HEK293 (cell line): Measurements from ENCODE around the gene MARVELD3.

ENCODE experiments used
- CTCF ChIA-PET: fragments of 350-600 bp; formaldehyde crosslinking; extraction: SDS; loops from one replicate; lab custom pipeline; 2021; ENCODE audit warnings: antibody characterized with exemption; lab: Yijun Ruan, JAX
- POLR2A ChIA-PET: fragments of 300-600 bp; formaldehyde crosslinking; extraction: SDS; loops from one replicate; lab custom pipeline; 2020; ENCODE audit warnings: antibody characterized with exemption, inconsistent platforms; lab: Yijun Ruan, JAX
- H3K27ac ChIP-seq: fragments of 200-500 bp; sonication (Bioruptor generic); 2 replicates; pipeline ENCODE4 v1.5.1; 2014; ENCODE audit warnings: low read depth, low read length, control low read depth, inconsistent platforms; ENCODE audit errors: extremely low read depth
- H3K36me3 ChIP-seq, 2 experiments: fragments of 200-500 bp in 1 of 2; sonication (Bioruptor generic) in 1 of 2; 1 replicate in 1 of 2; 2 replicates in 1 of 2; pipeline ENCODE4 v1.5.1; 2014 to 2017; ENCODE audit warnings: inconsistent platforms in 2 of 2, low read length in 2 of 2; ENCODE audit not compliant: control insufficient read depth in 2 of 2, insufficient read depth in 1 of 2
- H3K4me1 ChIP-seq: fragments of 200-500 bp; sonication (Bioruptor generic); 2 replicates; pipeline ENCODE4 v1.5.1; 2014; ENCODE audit warnings: mild to moderate bottlenecking, low read length, inconsistent platforms; ENCODE audit not compliant: control insufficient read depth, insufficient read depth
- H3K4me3 ChIP-seq: 2 replicates; pipeline ENCODE4 v1.5.1; 2011; ENCODE audit warnings: low read depth, mild to moderate bottlenecking, control low read depth, low read length, moderate library complexity
- H3K9me3 ChIP-seq: fragments of 200-500 bp; sonication (Bioruptor generic); 2 replicates; pipeline ENCODE4 v1.5.1; 2014; ENCODE audit warnings: low read depth, low read length, inconsistent platforms; ENCODE audit not compliant: control insufficient read depth, insufficient read depth
- INSM2 ChIP-seq: fragments of 450-650 bp; formaldehyde crosslinking; IDR thresholded peaks from 2 replicates; pipeline ENCODE4 v1.5.1; 2016; ENCODE audit warnings: missing biosample characterization, missing genetic modification characterization
- KLF1 ChIP-seq: fragments of 450-650 bp; formaldehyde crosslinking; IDR thresholded peaks from 2 replicates; pipeline ENCODE4 v1.5.1; 2016; ENCODE audit warnings: missing biosample characterization, missing genetic modification characterization
- OVOL3 ChIP-seq: fragments of 450-650 bp; formaldehyde crosslinking; IDR thresholded peaks from 2 replicates; pipeline ENCODE4 v1.5.1; 2016; ENCODE audit warnings: missing biosample characterization, missing genetic modification characterization
- PRDM2 ChIP-seq: fragments of 450-650 bp; formaldehyde crosslinking; IDR thresholded peaks from 2 replicates; pipeline ENCODE4 v1.5.1; 2016; ENCODE audit warnings: missing biosample characterization, missing genetic modification characterization, borderline replicate concordance
- REST ChIP-seq: fragments of 450-650 bp; formaldehyde crosslinking; IDR thresholded peaks from 2 replicates; pipeline ENCODE4 v1.5.1; 2016; ENCODE audit warnings: missing biosample characterization, missing genetic modification characterization
- ZFP3 ChIP-seq: fragments of 450-650 bp; formaldehyde crosslinking; IDR thresholded peaks from 2 replicates; pipeline ENCODE4 v1.5.1; 2016; ENCODE audit warnings: low read depth, missing biosample characterization, missing genetic modification characterization
- ZFP41 ChIP-seq: fragments of 450-650 bp; formaldehyde crosslinking; IDR thresholded peaks from 2 replicates; pipeline ENCODE4 v1.5.1; 2016; ENCODE audit warnings: missing biosample characterization, missing genetic modification characterization, borderline replicate concordance
- ZFP69B ChIP-seq: fragments of 450-650 bp; formaldehyde crosslinking; IDR thresholded peaks from 2 replicates; pipeline ENCODE4 v1.5.1; 2016; ENCODE audit warnings: missing biosample characterization, missing genetic modification characterization
- ZNF202 ChIP-seq: fragments of 450-650 bp; formaldehyde crosslinking; IDR thresholded peaks from 2 replicates; pipeline ENCODE4 v1.5.1; 2016; ENCODE audit warnings: missing biosample characterization, missing genetic modification characterization, borderline replicate concordance
- ZNF26 ChIP-seq: fragments of 450-650 bp; formaldehyde crosslinking; IDR thresholded peaks from 2 replicates; pipeline ENCODE4 v1.5.1; 2016; ENCODE audit warnings: missing biosample characterization, missing genetic modification characterization
- ZNF274 ChIP-seq, 2 experiments: fragments of 200-500 bp in 1 of 2; fragments of 450-650 bp in 1 of 2; sonication (Bioruptor generic) in 1 of 2; formaldehyde crosslinking in 1 of 2; IDR thresholded peaks; 2 replicates each; pipeline versions ENCODE4 v1.5.1 to v1.6.1; 2014 to 2016; ENCODE audit warnings: borderline replicate concordance in 1 of 2, inconsistent platforms in 1 of 2, low read length in 1 of 2, missing biosample characterization in 1 of 2, missing genetic modification characterization in 1 of 2
- ZNF37A ChIP-seq: fragments of 450-650 bp; IDR thresholded peaks from 2 replicates; pipeline ENCODE4 v1.5.1; 2018; ENCODE audit warnings: missing biosample characterization, missing genetic modification characterization
- ZNF555 ChIP-seq: fragments of 450-650 bp; formaldehyde crosslinking; conservative IDR thresholded peaks from 2 replicates; pipeline ENCODE4 v1.5.1; 2017; ENCODE audit warnings: missing biosample characterization, mild to moderate bottlenecking, missing genetic modification characterization, inconsistent platforms
- ZNF558 ChIP-seq: fragments of 450-650 bp; formaldehyde crosslinking; IDR thresholded peaks from 2 replicates; pipeline ENCODE4 v1.5.1; 2016; ENCODE audit warnings: missing biosample characterization, missing genetic modification characterization
- ZNF629 ChIP-seq: fragments of 450-650 bp; formaldehyde crosslinking; IDR thresholded peaks from 2 replicates; pipeline ENCODE4 v1.5.1; 2017; ENCODE audit warnings: missing biosample characterization, missing genetic modification characterization
- ZNF677 ChIP-seq: fragments of 450-650 bp; IDR thresholded peaks from 2 replicates; pipeline ENCODE4 v1.5.0; 2018; ENCODE audit warnings: missing biosample characterization, mild to moderate bottlenecking, missing genetic modification characterization, moderate library complexity
- ZNF776 ChIP-seq: fragments of 450-650 bp; formaldehyde crosslinking; IDR thresholded peaks from 2 replicates; pipeline ENCODE4 v1.5.0; 2017; ENCODE audit warnings: missing biosample characterization, missing genetic modification characterization, borderline replicate concordance
- ZNF777 ChIP-seq: fragments of 450-650 bp; formaldehyde crosslinking; IDR thresholded peaks from 2 replicates; pipeline ENCODE4 v1.5.1; 2017; ENCODE audit warnings: missing biosample characterization, missing genetic modification characterization, borderline replicate concordance
- ZSCAN30 ChIP-seq: fragments of 450-650 bp; IDR thresholded peaks from 2 replicates; pipeline ENCODE4 v1.5.1; 2018; ENCODE audit warnings: missing biosample characterization, mild to moderate bottlenecking, missing genetic modification characterization, moderate library complexity

MARVELD3 gene

GRCh38 chr16:71622088-71622487 is 3.9 kb upstream of the MARVELD3 start:
- no peaks in the 10 kb centered on the region for H3K9me3 ChIP-seq
- POLR2A ChIA-PET = no interaction called here
- CTCF ChIA-PET = interaction anchor here (0.6 to 5.5 kb wide), 4 partner anchors 11 to 1546 kb away, joined by 3 to 26 read pairs (median 4); no protein-coding TSS in a partner anchor
- no peaks in the 10 kb centered on the region for H3K36me3 ChIP-seq
- H3K4me3 ChIP-seq = no peak overlapping the region
- TF ChIP-seq ZFP69B (tag by site-specific recombination) (no peak), KLF1 (tag by site-specific recombination) (no peak), ZNF776 (tag by site-specific recombination) (no peak), ZNF629 (no peak), REST (tag by site-specific recombination) (no peak), ZNF274 (IDR thresholded peaks at IDR 0.05; ENCODE audit: low read length) (no peak), ZNF274 (tag by site-specific recombination; IDR thresholded peaks at IDR 0.05; ENCODE audit: borderline replicate concordance) (no peak), INSM2 (tag by site-specific recombination) (no peak), ZNF555 (tag by site-specific recombination) (no peak), ZNF777 (no peak), ZNF26 (tag by site-specific recombination) (no peak), ZFP3 (no peak), PRDM2 (tag by site-specific recombination) (no peak), ZNF37A (no peak), ZFP41 (tag by site-specific recombination) (no peak), ZNF202 (tag by site-specific recombination) (no peak), ZNF558 (tag by site-specific recombination) (no peak), ZSCAN30 (tag by site-specific recombination) (no peak), ZNF677 (no peak), OVOL3 (tag by site-specific recombination) (no peak)
- H3K27ac ChIP-seq = no peak overlapping the region
- H3K4me1 ChIP-seq = no peaks in the 10 kb centered on the region
